Colon (tissue), 2 donors: ENCODE results near the gene SMIM15.
"Not testable (repeated sequence)": the region's sequence is repeated elsewhere in the genome, so short reads cannot be mapped to it uniquely, and the experiment has no call there.

Source experiments
- FAIRE-seq: peaks from 2 replicates; lab custom pipeline; 2012; peaks lifted over from hg19 to GRCh38; lab: Jason Lieb, UNC
- donor health status: control.
- donor health status: control.

Gene SMIM15

GRCh38 chr5:61162010-61162831 lies at the start of gene SMIM15:
TSS of gene SMIM15 (minus strand) at chr5:61162468. CDS start at chr5:61160171, 2,297 bp downstream.
- FAIRE-seq, result no peak

GRCh38 chr5:61207884-61208283 lies 45.6 kb upstream of the SMIM15 start:
- no peak for FAIRE-seq

GRCh38 chr5:61205013-61205412 lies 42.7 kb upstream of the SMIM15 start:
- FAIRE-seq, result no peak

GRCh38 chr5:61202213-61202612 lies 39.9 kb upstream of the SMIM15 start:
- no peak for FAIRE-seq

- FAIRE-seq, result no peak
These were observed 38.4 kb upstream of the SMIM15 start for GRCh38 chr5:61200582-61201155.

- FAIRE-seq, result no peak
These were observed 36.3 kb upstream of the SMIM15 start for GRCh38 chr5:61198606-61199005.

GRCh38 chr5:61187826-61188225 lies 25.6 kb upstream of the SMIM15 start:
- not testable (repeated sequence) for FAIRE-seq

GRCh38 chr5:61187352-61187751 lies 25.1 kb upstream of the SMIM15 start:
- not testable (repeated sequence) for FAIRE-seq

GRCh38 chr5:61186634-61187033 lies 24.4 kb upstream of the SMIM15 start:
- no peak for FAIRE-seq

GRCh38 chr5:61184708-61185107 lies 22.4 kb upstream of the SMIM15 start:
- no peak for FAIRE-seq

- no peak for FAIRE-seq
These were observed 21.3 kb upstream of the SMIM15 start for GRCh38 chr5:61183538-61183937.

- no peak for FAIRE-seq
These were observed 20.2 kb upstream of the SMIM15 start for GRCh38 chr5:61182449-61182848.

GRCh38 chr5:61180886-61181285 lies 18.6 kb upstream of the SMIM15 start:
- FAIRE-seq, result no peak

- no peak for FAIRE-seq
These were observed 16.4 kb upstream of the SMIM15 start for GRCh38 chr5:61178702-61179101.

- no peak for FAIRE-seq
These were observed 15.4 kb upstream of the SMIM15 start for GRCh38 chr5:61177716-61178115.

GRCh38 chr5:61177070-61177469 lies 14.8 kb upstream of the SMIM15 start:
- no peak for FAIRE-seq

GRCh38 chr5:61176631-61177030 lies 14.4 kb upstream of the SMIM15 start:
- no peak for FAIRE-seq

GRCh38 chr5:61171479-61171878 lies 9.2 kb upstream of the SMIM15 start:
- FAIRE-seq, result no peak

GRCh38 chr5:61168951-61169350 lies 6.7 kb upstream of the SMIM15 start:
- FAIRE-seq, result no peak

- FAIRE-seq, result no peak
These were observed 5.1 kb upstream of the SMIM15 start for GRCh38 chr5:61167382-61167781.

- FAIRE-seq, result no peak
These were observed 1.6 kb upstream of the SMIM15 start for GRCh38 chr5:61163905-61164304.

- no peak for FAIRE-seq
These were observed 732 bp upstream of the SMIM15 start for GRCh38 chr5:61162832-61163567.

GRCh38 chr5:61160497-61160896 lies 1.8 kb downstream of the SMIM15 start:
- no peak for FAIRE-seq
